ENCODE data around the gene CDC42BPG.

GRCh38 chr11:64813826-64814225 lies 30.6 kb downstream of the CDC42BPG start:
- TF ChIP-seq, protein P1, sequence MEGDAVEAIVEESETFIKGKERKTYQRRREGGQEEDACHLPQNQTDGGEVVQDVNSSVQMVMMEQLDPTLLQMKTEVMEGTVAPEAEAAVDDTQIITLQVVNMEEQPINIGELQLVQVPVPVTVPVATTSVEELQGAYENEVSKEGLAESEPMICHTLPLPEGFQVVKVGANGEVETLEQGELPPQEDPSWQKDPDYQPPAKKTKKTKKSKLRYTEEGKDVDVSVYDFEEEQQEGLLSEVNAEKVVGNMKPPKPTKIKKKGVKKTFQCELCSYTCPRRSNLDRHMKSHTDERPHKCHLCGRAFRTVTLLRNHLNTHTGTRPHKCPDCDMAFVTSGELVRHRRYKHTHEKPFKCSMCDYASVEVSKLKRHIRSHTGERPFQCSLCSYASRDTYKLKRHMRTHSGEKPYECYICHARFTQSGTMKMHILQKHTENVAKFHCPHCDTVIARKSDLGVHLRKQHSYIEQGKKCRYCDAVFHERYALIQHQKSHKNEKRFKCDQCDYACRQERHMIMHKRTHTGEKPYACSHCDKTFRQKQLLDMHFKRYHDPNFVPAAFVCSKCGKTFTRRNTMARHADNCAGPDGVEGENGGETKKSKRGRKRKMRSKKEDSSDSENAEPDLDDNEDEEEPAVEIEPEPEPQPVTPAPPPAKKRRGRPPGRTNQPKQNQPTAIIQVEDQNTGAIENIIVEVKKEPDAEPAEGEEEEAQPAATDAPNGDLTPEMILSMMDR (IDR thresholded peaks at IDR 0.05; ENCODE audit: poor library complexity, severe bottlenecking): no peak
- TF ChIP-seq POLR2AphosphoS5 (IDR thresholded peaks at IDR 0.05): no peak
- no peak for TF ChIP-seq MXI1 (conservative IDR thresholded peaks at IDR 0.05; ENCODE audit: poor library complexity, severe bottlenecking)
- no peak for TF ChIP-seq RAD21 (conservative IDR thresholded peaks at IDR 0.05)
- TF ChIP-seq TAF1 (IDR thresholded peaks at IDR 0.05; ENCODE audit: low read depth): no peak
- TF ChIP-seq EP300 (conservative IDR thresholded peaks at IDR 0.05; ENCODE audit: poor library complexity, severe bottlenecking): no peak
- TF ChIP-seq EZH2 (IDR thresholded peaks at IDR 0.05; ENCODE audit: borderline replicate concordance, insufficient read depth, low read length, poor library complexity, severe bottlenecking): no peak
